Loucy (cell line): ENCODE results near the gene ABCC4.

Source experiments
- H2AFZ ChIP-seq: fragments of 200-600 bp; sonication (generic); 2 replicates; pipeline ENCODE4 v1.6.0; 2016; ENCODE audit warnings: antibody characterized with exemption, mild to moderate bottlenecking, low read length, moderate library complexity
- H3F3A ChIP-seq: fragments of 200-600 bp; 2 replicates; pipeline ENCODE4 v1.6.0; 2016; ENCODE audit warnings: antibody characterized with exemption, low read depth, mild to moderate bottlenecking
- H3K27me3 ChIP-seq: fragments of 200-600 bp; sonication (generic); 2 replicates; pipeline ENCODE4 v1.6.1; 2014; ENCODE audit warnings: low read length, mild to moderate bottlenecking; ENCODE audit not compliant: insufficient read depth, poor library complexity, severe bottlenecking
- H3K36me3 ChIP-seq: fragments of 200-600 bp; sonication (generic); 2 replicates; pipeline ENCODE4 v1.6.1; 2016; ENCODE audit warnings: low read length; ENCODE audit not compliant: insufficient read depth
- H3K4me1 ChIP-seq: fragments of 200-600 bp; sonication (generic); 2 replicates; pipeline ENCODE4 v1.5.1; 2014; ENCODE audit warnings: low read length, mild to moderate bottlenecking; ENCODE audit not compliant: insufficient read depth, poor library complexity, severe bottlenecking
- H3K4me2 ChIP-seq: fragments of 200-600 bp; sonication (generic); 2 replicates; pipeline ENCODE4 v1.6.0; 2014; ENCODE audit warnings: antibody characterized with exemption, low read length, low read depth, mild to moderate bottlenecking; ENCODE audit not compliant: poor library complexity, severe bottlenecking
- H3K4me3 ChIP-seq: fragments of 200-600 bp; sonication (generic); 2 replicates; pipeline ENCODE4 v1.5.1; 2014; ENCODE audit warnings: low read length, mild to moderate bottlenecking, mixed read lengths; ENCODE audit not compliant: poor library complexity, severe bottlenecking
- H3K79me2 ChIP-seq: fragments of 200-600 bp; sonication (generic); 2 replicates; pipeline ENCODE4 v1.6.1; 2014; ENCODE audit warnings: low read length; ENCODE audit not compliant: insufficient read depth
- H3K9ac ChIP-seq: fragments of 200-600 bp; sonication (generic); 2 replicates; pipeline ENCODE4 v1.6.0; 2014; ENCODE audit warnings: mild to moderate bottlenecking, low read depth, low read length, moderate library complexity; ENCODE audit not compliant: poor library complexity, severe bottlenecking
- H3K9me2 ChIP-seq: fragments of 200-600 bp; sonication (generic); replicated peaks from 2 replicates; pipeline ENCODE4 v1.6.1; 2016; ENCODE audit warnings: low read depth, low read length, mixed read lengths
- H3K9me3 ChIP-seq: fragments of 200-600 bp; sonication (generic); 2 replicates; pipeline ENCODE4 v1.6.1; 2014; ENCODE audit warnings: mild to moderate bottlenecking, antibody characterized with exemption, low read length, low read depth; ENCODE audit not compliant: insufficient read depth
- H4K20me1 ChIP-seq: fragments of 200-600 bp; sonication (generic); 2 replicates; pipeline ENCODE4 v1.6.0; 2014; ENCODE audit warnings: antibody characterized with exemption, low read length, mild to moderate bottlenecking; ENCODE audit not compliant: insufficient read depth, poor library complexity, severe bottlenecking
- EZH2phosphoT487 ChIP-seq: fragments of 200-600 bp; IDR thresholded peaks from 2 replicates; pipeline ENCODE4 v1.6.1; 2018; ENCODE audit warnings: antibody characterized with exemption, mild to moderate bottlenecking, moderate library complexity, borderline replicate concordance
- TF ChIP-seq, protein P1 (sequence below): fragments of 200-600 bp; sonication (generic); conservative IDR thresholded peaks from 2 replicates; pipeline ENCODE4 v1.5.1; 2014; ENCODE audit warnings: mild to moderate bottlenecking, antibody characterized with exemption, low read length

Gene ABCC4

DNA sequence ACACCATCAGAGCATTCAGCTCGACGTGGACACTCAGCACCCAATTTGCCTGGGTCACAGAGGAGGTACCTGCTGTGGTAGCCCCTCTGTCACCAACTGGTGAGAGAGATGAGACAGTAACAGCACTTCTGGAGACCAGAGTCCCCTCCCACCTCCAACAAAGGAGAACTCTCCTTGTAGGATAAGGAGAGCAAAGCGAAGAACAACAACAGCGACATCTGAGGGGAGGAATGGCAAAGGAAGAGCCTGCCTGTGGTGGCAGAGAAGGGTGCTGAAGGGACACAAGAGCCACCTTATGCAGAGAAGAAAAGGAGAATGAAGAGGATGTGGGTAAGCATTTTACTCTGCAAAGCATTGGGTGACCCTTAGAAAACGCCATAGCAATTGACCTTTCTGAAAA lies 167.8 kb downstream of the ABCC4 start:
- Histone ChIP-seq H3K9ac (no peak overlapping the region), H3K36me3 (no peaks in the 10 kb centered on the region), H4K20me1 (no peaks in the 10 kb centered on the region), H3K9me3 (no peaks in the 10 kb centered on the region), H3F3A (no peaks in the 10 kb centered on the region), H3K4me1 (no peaks in the 10 kb centered on the region), H2AFZ (no peak overlapping the region), H3K4me2 (no peak overlapping the region), H3K79me2 (no peaks in the 10 kb centered on the region), H3K27me3 (no peaks in the 10 kb centered on the region), H3K9me2 (no peaks in the 10 kb centered on the region), H3K4me3 (no peak overlapping the region)
- no peak for TF ChIP-seq EZH2phosphoT487
- TF ChIP-seq, protein P1, sequence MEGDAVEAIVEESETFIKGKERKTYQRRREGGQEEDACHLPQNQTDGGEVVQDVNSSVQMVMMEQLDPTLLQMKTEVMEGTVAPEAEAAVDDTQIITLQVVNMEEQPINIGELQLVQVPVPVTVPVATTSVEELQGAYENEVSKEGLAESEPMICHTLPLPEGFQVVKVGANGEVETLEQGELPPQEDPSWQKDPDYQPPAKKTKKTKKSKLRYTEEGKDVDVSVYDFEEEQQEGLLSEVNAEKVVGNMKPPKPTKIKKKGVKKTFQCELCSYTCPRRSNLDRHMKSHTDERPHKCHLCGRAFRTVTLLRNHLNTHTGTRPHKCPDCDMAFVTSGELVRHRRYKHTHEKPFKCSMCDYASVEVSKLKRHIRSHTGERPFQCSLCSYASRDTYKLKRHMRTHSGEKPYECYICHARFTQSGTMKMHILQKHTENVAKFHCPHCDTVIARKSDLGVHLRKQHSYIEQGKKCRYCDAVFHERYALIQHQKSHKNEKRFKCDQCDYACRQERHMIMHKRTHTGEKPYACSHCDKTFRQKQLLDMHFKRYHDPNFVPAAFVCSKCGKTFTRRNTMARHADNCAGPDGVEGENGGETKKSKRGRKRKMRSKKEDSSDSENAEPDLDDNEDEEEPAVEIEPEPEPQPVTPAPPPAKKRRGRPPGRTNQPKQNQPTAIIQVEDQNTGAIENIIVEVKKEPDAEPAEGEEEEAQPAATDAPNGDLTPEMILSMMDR = no peak

DNA sequence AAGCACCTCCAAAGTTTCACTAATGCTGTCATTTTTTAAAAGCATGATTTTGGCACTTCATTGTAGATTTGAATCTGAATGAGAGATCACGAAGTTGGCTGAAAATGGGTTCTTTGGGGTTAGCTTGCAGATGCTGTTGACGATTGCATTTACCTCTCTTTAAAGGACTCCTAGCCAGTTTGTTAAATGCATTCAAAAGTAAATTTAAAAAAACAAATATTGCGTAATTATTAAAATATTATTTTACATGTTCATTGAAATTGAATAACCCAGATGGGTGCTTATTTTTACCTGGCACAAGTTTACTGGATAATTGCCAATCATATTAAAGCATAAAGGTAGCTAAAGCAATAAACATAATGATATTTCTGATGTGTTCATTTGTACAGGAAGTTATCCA lies 172.2 kb downstream of the ABCC4 start:
- H3K9ac ChIP-seq = no peak overlapping the region
- H3K9me3 ChIP-seq = no peaks in the 10 kb centered on the region
- H3F3A ChIP-seq = no peaks in the 10 kb centered on the region
- TF ChIP-seq, protein P1 = no peak
- TF ChIP-seq EZH2phosphoT487 = no peak
- no peak overlapping the region for H2AFZ ChIP-seq
- no peaks in the 10 kb centered on the region for H4K20me1 ChIP-seq
- no peak overlapping the region for H3K4me3 ChIP-seq
- no peaks in the 10 kb centered on the region for H3K9me2 ChIP-seq
- no peaks in the 10 kb centered on the region for H3K27me3 ChIP-seq
- peaks cover 5% of the 10 kb centered on the region for H3K4me1 ChIP-seq
- H3K36me3 ChIP-seq = no peaks in the 10 kb centered on the region
- H3K4me2 ChIP-seq = no peak overlapping the region
- H3K79me2 ChIP-seq = no peaks in the 10 kb centered on the region

DNA sequence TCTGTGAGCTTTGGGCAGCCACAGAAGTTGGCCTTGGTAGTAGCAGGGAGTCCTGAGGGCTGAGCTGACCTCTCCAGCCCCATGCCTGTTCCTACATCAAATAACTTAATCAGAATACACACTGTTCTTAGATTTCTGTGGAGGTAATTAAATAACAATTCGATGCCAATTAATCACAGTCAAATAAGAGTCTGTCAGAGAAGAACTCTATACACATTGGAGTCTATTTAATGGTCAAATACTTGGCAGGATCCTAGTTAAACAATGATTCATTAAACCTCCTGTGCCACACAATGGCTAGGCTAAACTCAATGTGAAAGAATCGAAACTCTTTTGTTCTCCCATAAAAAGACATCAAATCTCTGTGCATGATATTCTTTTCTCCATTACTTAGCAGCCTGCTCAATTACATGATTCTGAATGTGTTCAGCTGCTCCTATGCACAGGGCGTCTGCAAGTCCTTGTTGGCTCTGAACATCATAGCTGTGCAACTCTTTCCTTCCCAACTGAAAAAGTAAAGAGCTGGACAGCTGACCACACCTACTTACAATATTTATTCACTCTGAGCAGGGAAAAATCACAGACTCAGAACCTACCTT lies 173.1 kb downstream of the ABCC4 start:
- Histone ChIP-seq H3K9me2 (no peaks in the 10 kb centered on the region), H3K9me3 (no peaks in the 10 kb centered on the region), H4K20me1 (no peaks in the 10 kb centered on the region), H3K9ac (no peak overlapping the region), H3K4me1 (peaks cover 5% of the 10 kb centered on the region), H3K27me3 (no peaks in the 10 kb centered on the region), H3K36me3 (no peaks in the 10 kb centered on the region), H3K4me3 (no peak overlapping the region), H3K4me2 (no peak overlapping the region), H3F3A (no peaks in the 10 kb centered on the region), H2AFZ (no peak overlapping the region), H3K79me2 (no peaks in the 10 kb centered on the region)
- no peak for TF ChIP-seq EZH2phosphoT487

DNA sequence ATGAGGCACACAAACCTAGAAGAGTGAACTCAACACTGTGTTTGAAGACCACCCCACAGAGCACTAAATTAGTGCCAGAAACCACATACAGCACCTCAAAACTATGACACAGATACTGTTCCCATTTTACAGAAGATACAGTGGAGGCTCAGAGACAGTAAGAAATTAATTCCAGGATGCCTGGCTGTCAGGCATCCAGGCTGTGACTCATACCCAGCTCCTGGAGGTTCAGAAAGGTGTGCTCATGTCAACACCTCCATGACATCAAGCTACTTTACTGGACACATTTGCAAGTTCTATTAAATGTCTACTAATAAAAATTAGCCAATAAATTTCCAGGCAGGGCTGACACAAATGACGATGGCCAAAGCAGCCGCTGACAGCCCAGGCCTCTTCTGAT lies 176.3 kb downstream of the ABCC4 start:
- no peaks in the 10 kb centered on the region for H3F3A ChIP-seq
- no peaks in the 10 kb centered on the region for H4K20me1 ChIP-seq
- no peaks in the 10 kb centered on the region for H3K9me2 ChIP-seq
- H3K79me2 ChIP-seq = no peaks in the 10 kb centered on the region
- H3K4me1 ChIP-seq = peaks cover 5% of the 10 kb centered on the region
- H3K36me3 ChIP-seq = no peaks in the 10 kb centered on the region
- no peak overlapping the region for H3K4me2 ChIP-seq
- H2AFZ ChIP-seq = no peak overlapping the region
- H3K4me3 ChIP-seq = no peak overlapping the region
- TF ChIP-seq, protein P1 = no peak
- TF ChIP-seq EZH2phosphoT487 = no peak
- H3K9me3 ChIP-seq = no peaks in the 10 kb centered on the region
- H3K27me3 ChIP-seq = no peaks in the 10 kb centered on the region
- no peak overlapping the region for H3K9ac ChIP-seq
